CD8-positive, alpha-beta memory T cell (primary cell): ENCODE results near the gene LEP. TPM values are rescaled to one million over a fixed set of nuclear protein-coding genes. Genes with fewer than 3 reads are reported as not detected.
"Not testable (repeated sequence)": the region's sequence is repeated elsewhere in the genome, so short reads cannot be mapped to it uniquely, and the experiment has no call there.

Experiments used
- CTCF ChIA-PET: fragments of 350-600 bp; sonication (Branson Sonifier 250); formaldehyde crosslinking; loops from one replicate; lab custom pipeline; 2021; ENCODE audit warnings: antibody characterized with exemption; lab: Charles Lee
- POLR2A ChIA-PET: fragments of 350-600 bp; sonication (Branson Sonifier 250); formaldehyde crosslinking; loops from one replicate; lab custom pipeline; 2021; ENCODE audit warnings: antibody characterized with exemption; lab: Charles Lee
- DNase-seq, 5 donors: peaks; one replicate each; pipeline versions ENCODE4 v3.0.0 to v3.0.0-alpha.2; 2020 to 2022; ENCODE audit warnings: mixed read lengths in 1 of 5
- H3K27ac ChIP-seq: one replicate; pipeline ENCODE4 v1.7.0; 2013; ENCODE audit warnings: low read depth, mild to moderate bottlenecking, low read length, moderate library complexity
- H3K27me3 ChIP-seq: 2 replicates; pipeline ENCODE4 v1.7.0; 2013; ENCODE audit warnings: low read length, mild to moderate bottlenecking; ENCODE audit not compliant: insufficient read depth, poor library complexity, severe bottlenecking
- H3K36me3 ChIP-seq: 2 replicates; pipeline ENCODE4 v1.7.0; 2013; ENCODE audit warnings: mild to moderate bottlenecking, low read length, moderate library complexity; ENCODE audit not compliant: insufficient read depth
- H3K4me1 ChIP-seq: 2 replicates; pipeline ENCODE4 v1.7.0; 2013; ENCODE audit warnings: mild to moderate bottlenecking, low read length, moderate library complexity; ENCODE audit not compliant: insufficient read depth
- H3K4me3 ChIP-seq: 2 replicates; pipeline ENCODE4 v1.7.0; 2013; ENCODE audit warnings: mild to moderate bottlenecking, low read length
- H3K9me3 ChIP-seq: 2 replicates; pipeline ENCODE4 v1.7.0; 2013; ENCODE audit warnings: mild to moderate bottlenecking, low read length
- H3K27ac Mint-ChIP-seq, 8 donors: one replicate each; pipeline ENCODE4 v1.8.0; 2020 to 2021; ENCODE audit warnings: mixed read lengths in 8 of 8, mild to moderate bottlenecking in 6 of 8, inconsistent platforms in 3 of 8, moderate library complexity in 3 of 8
- H3K27me3 Mint-ChIP-seq, 2 donors: one replicate each; pipeline ENCODE4 v1.8.0; 2020 to 2021; ENCODE audit warnings: mixed read lengths in 2 of 2, mild to moderate bottlenecking in 1 of 2, moderate library complexity in 1 of 2
- H3K36me3 Mint-ChIP-seq, 3 donors: one replicate each; pipeline ENCODE4 v1.8.0; 2020 to 2021; ENCODE audit warnings: mixed read lengths in 3 of 3, inconsistent platforms in 1 of 3, mild to moderate bottlenecking in 1 of 3
- H3K4me1 Mint-ChIP-seq, 3 donors: one replicate each; pipeline ENCODE4 v1.8.0; 2020 to 2021; ENCODE audit warnings: mixed read lengths in 3 of 3, inconsistent platforms in 1 of 3, mild to moderate bottlenecking in 1 of 3
- H3K4me3 Mint-ChIP-seq, 7 donors: one replicate each; pipeline ENCODE4 v1.8.0; 2020 to 2021; ENCODE audit warnings: mixed read lengths in 7 of 7, mild to moderate bottlenecking in 6 of 7, moderate library complexity in 4 of 7, inconsistent platforms in 2 of 7
- H3K9me3 Mint-ChIP-seq, 5 donors: one replicate each; pipeline ENCODE4 v1.8.0; 2020 to 2022; ENCODE audit warnings: mixed read lengths in 5 of 5, mild to moderate bottlenecking in 3 of 5, moderate library complexity in 2 of 5, inconsistent platforms in 1 of 5
- polyA plus RNA-seq: library from polyadenylated mRNA; unstranded; fragments of 300-500 nt; fragmentation: Illumina TruSeq; gene quantifications from one replicate; pipeline ENCODE4 v1.2.3, GENCODE V29; 2021
- total RNA-seq, 2 experiments: library from RNA; stranded (reverse); gene quantifications; one replicate each; pipeline ENCODE4 v1.2.3, GENCODE V29; 2021

The LEP gene
- total and polyA plus RNA-seq, 3 experiments from 2014 or later = not detected

DNA sequence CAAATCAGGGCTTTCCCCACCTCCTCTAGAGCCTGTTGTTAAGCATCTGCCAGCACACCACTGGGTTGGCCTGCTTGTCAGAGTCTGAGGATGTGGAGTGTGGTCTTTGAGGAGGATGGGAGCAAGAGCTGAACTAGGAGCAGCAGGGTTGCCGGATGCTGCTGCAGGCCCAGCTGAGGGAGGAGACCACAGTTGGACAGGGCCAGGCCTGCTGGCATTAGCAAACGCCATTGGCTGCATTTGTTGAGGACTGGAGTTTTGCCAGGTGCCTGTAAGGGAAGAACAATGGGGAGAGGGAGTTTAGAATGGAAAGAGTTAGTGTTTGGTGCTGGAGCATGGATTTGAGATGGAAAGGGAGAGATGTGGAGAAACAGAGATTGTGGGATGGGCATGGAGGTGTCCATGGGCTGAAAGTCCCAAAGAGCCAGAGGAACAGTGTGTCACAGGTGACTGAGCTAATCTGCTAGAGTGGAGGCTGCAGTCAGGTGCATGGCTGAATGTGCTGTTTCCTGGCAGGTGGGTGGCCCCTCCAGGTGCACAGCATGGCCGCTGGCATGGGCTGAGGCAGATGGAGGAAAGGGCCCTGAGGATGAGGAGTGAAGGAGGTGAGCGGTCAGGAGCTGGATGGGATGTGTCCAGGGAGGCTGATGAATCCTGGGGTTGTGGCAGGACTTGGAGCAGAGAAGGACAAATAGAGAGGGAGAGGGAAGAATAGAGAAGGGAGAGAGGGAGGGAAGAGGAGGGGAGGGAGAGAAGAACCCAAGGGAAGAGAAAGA is 40.7 kb downstream of the LEP start:
- H3K4me3 Mint-ChIP-seq = no peak overlapping the region
- H3K27ac ChIP-seq = no peak overlapping the region
- no peak for DNase-seq
- no peaks in the 10 kb centered on the region for H3K36me3 ChIP-seq
- ChIA-PET CTCF (no interaction called here), POLR2A (no interaction called here)
- no peaks in the 10 kb centered on the region for H3K4me1 Mint-ChIP-seq
- H3K27me3 ChIP-seq = no peaks in the 10 kb centered on the region
- H3K9me3 ChIP-seq = no peaks in the 10 kb centered on the region
- no peaks in the 10 kb centered on the region for H3K27me3 Mint-ChIP-seq
- peaks cover 9 to 23% (median 17%) of the 10 kb centered on the region in 5 donors for H3K9me3 Mint-ChIP-seq
- no peak overlapping the region for H3K4me3 ChIP-seq
- peaks cover 7 to 43% (median 11%) of the 10 kb centered on the region in 3 donors for H3K36me3 Mint-ChIP-seq
- no peaks in the 10 kb centered on the region for H3K4me1 ChIP-seq
- no peak overlapping the region for H3K27ac Mint-ChIP-seq

GRCh38 chr7:128284102-128284501 is 43.0 kb downstream of the LEP start:
- no peak for DNase-seq
- H3K27ac Mint-ChIP-seq = no peak overlapping the region
- Histone ChIP-seq H3K4me1 (no peaks in the 10 kb centered on the region), H3K36me3 (no peaks in the 10 kb centered on the region), H3K27ac (no peak overlapping the region), H3K9me3 (no peaks in the 10 kb centered on the region), H3K27me3 (no peaks in the 10 kb centered on the region), H3K4me3 (no peak overlapping the region)
- ChIA-PET POLR2A (no interaction called here), CTCF (no interaction called here)
- peaks cover 7 to 16% (median 11%) of the 10 kb centered on the region in 5 donors for H3K9me3 Mint-ChIP-seq
- no peaks in the 10 kb centered on the region for H3K27me3 Mint-ChIP-seq
- no peaks in the 10 kb centered on the region for H3K4me1 Mint-ChIP-seq
- peaks cover 10 to 42% (median 16%) of the 10 kb centered on the region in 3 donors for H3K36me3 Mint-ChIP-seq
- H3K4me3 Mint-ChIP-seq = no peak overlapping the region

DNA sequence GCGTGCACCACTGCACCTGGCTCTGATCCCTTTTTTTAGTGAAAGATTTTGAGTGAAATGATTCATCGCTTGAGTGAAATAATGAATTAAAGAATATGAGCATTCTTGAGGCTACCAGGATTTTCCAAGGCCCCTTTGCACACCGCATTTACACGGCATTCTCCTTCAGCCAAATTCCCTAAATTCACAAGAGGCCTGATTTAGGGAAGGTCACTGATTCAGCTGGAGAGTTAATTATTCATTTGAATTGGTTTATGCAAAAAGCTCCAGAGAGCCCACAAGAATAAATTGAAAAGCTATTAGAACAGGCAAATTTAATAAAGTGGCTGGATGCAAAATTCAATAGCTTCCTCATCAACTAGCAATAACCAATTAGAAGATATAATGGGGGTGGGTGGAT is 46.5 kb downstream of the LEP start:
- Mint-ChIP-seq H3K27me3 (no peaks in the 10 kb centered on the region), H3K27ac (no peak overlapping the region), H3K9me3 (peaks cover 0 to 3% (median 2%) of the 10 kb centered on the region in 5 donors), H3K4me1 (no peaks in the 10 kb centered on the region), H3K4me3 (no peak overlapping the region), H3K36me3 (peaks cover 9 to 33% (median 21%) of the 10 kb centered on the region in 3 donors)
- Histone ChIP-seq H3K9me3 (no peaks in the 10 kb centered on the region), H3K4me1 (no peaks in the 10 kb centered on the region), H3K27ac (no peak overlapping the region), H3K27me3 (no peaks in the 10 kb centered on the region), H3K36me3 (no peaks in the 10 kb centered on the region), H3K4me3 (no peak overlapping the region)
- CTCF ChIA-PET = no interaction called here
- POLR2A ChIA-PET = no interaction called here
- no peak for DNase-seq

DNA sequence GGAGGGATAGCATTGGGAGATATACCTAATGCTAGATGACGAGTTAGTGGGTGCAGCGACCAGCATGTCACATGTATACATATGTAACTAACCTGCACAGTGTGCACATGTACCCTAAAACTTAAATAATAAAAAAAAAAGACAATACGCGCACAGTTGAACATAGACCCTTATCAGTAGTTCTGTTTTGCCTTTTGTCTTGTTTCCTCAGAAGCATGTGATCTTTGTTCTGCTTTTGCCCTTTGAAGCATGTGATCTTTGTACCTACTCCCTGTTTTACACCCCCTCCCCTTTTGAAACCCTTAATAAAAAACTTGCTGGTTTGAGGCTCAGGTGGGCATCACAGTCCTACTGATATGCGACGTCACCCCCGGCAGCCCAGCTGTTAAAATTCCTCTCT is 56.9 kb downstream of the LEP start:
- H3K9me3 Mint-ChIP-seq, DNase-seq, CTCF ChIA-PET, H3K4me3 ChIP-seq, H3K36me3 ChIP-seq, H3K9me3 ChIP-seq, H3K36me3 Mint-ChIP-seq, H3K4me3 Mint-ChIP-seq, H3K27ac Mint-ChIP-seq, H3K27ac ChIP-seq, H3K27me3 ChIP-seq, H3K4me1 Mint-ChIP-seq, H3K4me1 ChIP-seq, H3K27me3 Mint-ChIP-seq, POLR2A ChIA-PET: not testable (repeated sequence)

DNA sequence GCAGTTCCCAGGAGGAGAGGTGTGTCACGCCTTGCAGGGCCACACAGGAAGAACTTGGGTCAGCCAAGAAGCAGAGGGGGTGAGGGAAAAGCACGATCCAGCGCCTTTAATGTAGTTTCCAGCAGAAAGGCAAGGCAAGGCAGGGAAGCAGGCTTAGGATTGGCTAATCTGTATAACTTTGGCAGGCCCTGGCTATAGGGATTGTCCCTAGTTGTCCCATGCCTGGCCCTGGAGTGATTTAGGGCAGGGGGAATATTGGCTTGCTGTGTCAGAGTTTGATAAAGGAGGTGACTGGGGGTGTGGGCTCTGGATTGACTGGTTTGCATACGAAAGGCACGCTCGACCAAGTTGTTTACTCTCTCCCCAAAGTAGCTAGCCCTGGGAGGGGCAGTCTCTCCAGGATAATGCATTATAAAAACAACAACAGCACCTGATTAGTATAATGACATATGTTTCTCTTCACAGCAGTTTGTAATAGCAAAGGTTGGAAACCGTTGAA is 58.1 kb downstream of the LEP start:
- no peaks in the 10 kb centered on the region for H3K9me3 ChIP-seq
- H3K27me3 ChIP-seq = no peaks in the 10 kb centered on the region
- peaks cover 0 to 16% (median 6%) of the 10 kb centered on the region in 3 donors for H3K36me3 Mint-ChIP-seq
- H3K9me3 Mint-ChIP-seq = no peaks in the 10 kb centered on the region
- H3K4me3 Mint-ChIP-seq = no peak overlapping the region
- H3K27ac Mint-ChIP-seq = peak overlapping the region in 1 of 8 donors; percentile 64
- no peaks in the 10 kb centered on the region for H3K4me1 ChIP-seq
- peaks cover 0 to 1% of the 10 kb centered on the region in 2 donors for H3K27me3 Mint-ChIP-seq
- H3K36me3 ChIP-seq = no peaks in the 10 kb centered on the region
- ChIA-PET CTCF (no interaction called here), POLR2A (no interaction called here)
- no peak for DNase-seq
- H3K4me3 ChIP-seq = no peak overlapping the region
- H3K4me1 Mint-ChIP-seq = peaks cover 0 to 2% (median 0%) of the 10 kb centered on the region in 3 donors
- no peak overlapping the region for H3K27ac ChIP-seq

DNA sequence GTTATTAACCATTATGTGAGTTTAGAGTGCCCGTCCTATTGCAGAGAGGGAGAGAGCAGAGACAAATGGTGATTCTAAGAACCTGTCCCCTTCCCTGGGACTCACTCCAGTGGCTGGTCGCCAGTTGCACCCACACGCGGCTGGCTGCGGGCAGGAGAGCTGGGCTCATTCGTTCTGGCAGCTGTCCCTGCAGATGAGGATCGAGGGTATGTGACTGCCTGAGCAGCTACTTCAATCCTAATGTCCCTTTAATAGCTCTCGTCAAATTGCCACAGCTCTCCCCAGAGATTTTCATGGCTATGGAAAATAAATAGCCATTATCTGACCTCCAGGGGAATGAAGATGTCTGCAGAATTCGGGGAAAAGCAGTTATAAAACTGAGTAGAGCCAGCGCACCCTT is 61.1 kb downstream of the LEP start:
- Histone ChIP-seq H3K4me1 (no peaks in the 10 kb centered on the region), H3K9me3 (no peaks in the 10 kb centered on the region), H3K4me3 (no peak overlapping the region), H3K36me3 (peaks cover 15% of the 10 kb centered on the region), H3K27me3 (no peaks in the 10 kb centered on the region), H3K27ac (no peak overlapping the region)
- peaks cover 0 to 2% (median 0%) of the 10 kb centered on the region in 3 donors for H3K4me1 Mint-ChIP-seq
- peak overlapping the region in 2 of 8 donors; percentile 9 to 51 for H3K27ac Mint-ChIP-seq
- no peaks in the 10 kb centered on the region for H3K9me3 Mint-ChIP-seq
- no peak for DNase-seq
- H3K4me3 Mint-ChIP-seq = no peak overlapping the region
- POLR2A ChIA-PET = no interaction called here
- H3K36me3 Mint-ChIP-seq = peaks cover 0 to 39% (median 15%) of the 10 kb centered on the region in 3 donors
- CTCF ChIA-PET = no interaction called here
- peaks cover 0 to 1% of the 10 kb centered on the region in 2 donors for H3K27me3 Mint-ChIP-seq

GRCh38 chr7:128303133-128303532 is 62.1 kb downstream of the LEP start:
- Mint-ChIP-seq H3K36me3 (peaks cover under 1 to 49% (median 21%) of the 10 kb centered on the region in 3 donors), H3K4me1 (peaks cover 0 to 2% (median 0%) of the 10 kb centered on the region in 3 donors), H3K9me3 (no peaks in the 10 kb centered on the region), H3K27ac (peak overlapping the region in 2 of 8 donors; percentile 29 to 76), H3K27me3 (peaks cover 0 to 1% of the 10 kb centered on the region in 2 donors), H3K4me3 (no peak overlapping the region)
- Histone ChIP-seq H3K9me3 (no peaks in the 10 kb centered on the region), H3K4me3 (no peak overlapping the region), H3K36me3 (peaks cover 24% of the 10 kb centered on the region), H3K27me3 (no peaks in the 10 kb centered on the region), H3K27ac (no peak overlapping the region), H3K4me1 (no peaks in the 10 kb centered on the region)
- ChIA-PET CTCF (no interaction called here), POLR2A (no interaction called here)
- DNase-seq = no peak

DNA sequence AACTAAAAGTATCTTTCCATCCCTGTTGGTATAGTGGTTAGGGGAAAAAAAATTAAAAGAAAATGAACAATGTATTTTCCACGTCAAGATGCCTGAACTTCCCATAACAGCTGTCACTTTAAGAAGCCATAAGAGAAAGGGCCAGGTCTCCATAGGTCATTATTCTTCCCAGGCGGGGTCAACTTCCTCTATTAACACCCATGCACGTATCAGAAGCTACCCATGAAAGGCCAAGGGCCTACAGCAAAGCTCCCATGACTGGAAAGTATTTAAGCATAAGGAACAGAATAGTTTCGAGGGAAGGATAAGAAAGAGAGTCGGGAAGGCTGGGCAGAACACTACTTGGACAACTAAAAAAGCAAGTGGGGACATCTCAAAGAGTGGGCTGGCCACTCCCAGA is 62.6 kb downstream of the LEP start:
- peaks cover 0 to 2% (median 0%) of the 10 kb centered on the region in 3 donors for H3K4me1 Mint-ChIP-seq
- Histone ChIP-seq H3K4me3 (no peak overlapping the region), H3K27me3 (no peaks in the 10 kb centered on the region), H3K9me3 (no peaks in the 10 kb centered on the region), H3K4me1 (no peaks in the 10 kb centered on the region), H3K27ac (no peak overlapping the region), H3K36me3 (peaks cover 24% of the 10 kb centered on the region)
- H3K27me3 Mint-ChIP-seq = peaks cover 0 to 1% of the 10 kb centered on the region in 2 donors
- H3K9me3 Mint-ChIP-seq = no peaks in the 10 kb centered on the region
- H3K27ac Mint-ChIP-seq = peak overlapping the region in 1 of 8 donors; percentile 28
- H3K4me3 Mint-ChIP-seq = no peak overlapping the region
- no peak for DNase-seq
- peaks cover 4 to 53% (median 25%) of the 10 kb centered on the region in 3 donors for H3K36me3 Mint-ChIP-seq
- ChIA-PET POLR2A (no interaction called here), CTCF (no interaction called here)
